K562 (cell line): ENCODE data around the gene TEX14. TPM values are rescaled to one million over a fixed set of nuclear protein-coding genes. Genes with fewer than 3 reads are reported as not detected.

Source experiments
- BCLAF1 ChIP-seq, 2 experiments: fragments of 450-650 bp in 1 of 2; IDR thresholded peaks; 2 replicates each; pipeline ENCODE4 v1.6.1; 2011 to 2017; ENCODE audit warnings: low read depth in 2 of 2, antibody characterized with exemption in 1 of 2, borderline replicate concordance in 1 of 2, low read length in 1 of 2, mild to moderate bottlenecking in 1 of 2, mixed read lengths in 1 of 2; ENCODE audit not compliant: control insufficient read depth in 1 of 2
- HDGF ChIP-seq: fragments of 450-650 bp; IDR thresholded peaks from 2 replicates; pipeline ENCODE4 v1.6.1; 2016
- HIVEP1 ChIP-seq: fragments of 250-450 bp; sonication (Bioruptor Pico); IDR thresholded peaks from 2 replicates; pipeline ENCODE4 v1.4.0; 2020; ENCODE audit warnings: mild to moderate bottlenecking
- HNRNPL ChIP-seq: fragments of 200-400 bp; formaldehyde crosslinking; IDR thresholded peaks from 2 replicates; pipeline ENCODE4 v1.6.1; 2017; ENCODE audit warnings: low read depth, mild to moderate bottlenecking, low read length
- PRMT5 ChIP-seq: sonication (generic); formaldehyde crosslinking; IDR thresholded peaks from 2 replicates; pipeline ENCODE4 v1.5.0; 2020; ENCODE audit warnings: missing genetic modification reagents
- RAD51 ChIP-seq: fragments of 450-650 bp; IDR thresholded peaks from 2 replicates; pipeline ENCODE4 v1.7.1; 2016; ENCODE audit warnings: low read depth, mild to moderate bottlenecking, borderline replicate concordance
- TAF1 ChIP-seq: IDR thresholded peaks from 2 replicates; pipeline ENCODE4 v1.6.1; 2011; ENCODE audit warnings: mild to moderate bottlenecking, low read length, moderate library complexity; ENCODE audit not compliant: insufficient read depth, control insufficient read depth, severe bottlenecking; ENCODE audit errors: extremely low read depth
- polyA plus RNA-seq, 8 experiments: library from polyadenylated mRNA; depleted of rRNA in 4 of 8; stranded (reverse) in 5 of 8; unstranded in 3 of 8; fragments of >200 nt; fragmentation: Nextera tagmentation in 2 of 8; fragmentation: Illumina TruSeq in 1 of 8; extraction: Ambion mirVana in 2 of 8; extraction: Trizol in 1 of 8; gene quantifications; 2 replicates each; pipeline versions ENCODE4 v1.2.1 to v1.2.3, GENCODE V29; 2011 to 2014; ENCODE audit warnings: inconsistent platforms in 1 of 8, missing spikeins in 1 of 8
- total RNA-seq, 7 experiments: library from RNA; depleted of rRNA in 6 of 7; stranded (reverse); fragments of >200 nt in 6 of 7; fragmentation: Illumina TruSeq in 2 of 7; extraction: Trizol in 2 of 7; gene quantifications; 2 replicates each; pipeline versions ENCODE4 v1.2.1 to v1.2.3, GENCODE V29; 2011 to 2021; ENCODE audit warnings: low replicate concordance in 1 of 7

The TEX14 gene
- total and polyA plus RNA-seq, 9 of the 15 experiments (the other 6 are each of a cell fraction or from before 2014, with no cell fraction given) = 0.05 to 0.12 (median 0.09) TPM; not detected in 1

- peak in 1 of 2 experiments; percentile 98; a peak in 2 of 4 replicates for TF ChIP-seq BCLAF1 (IDR thresholded peaks at IDR 0.05; ENCODE audit: borderline replicate concordance in 1 of 2, control insufficient read depth in 1 of 2, low read depth in 2 of 2, low read length in 1 of 2)
- no peak for TF ChIP-seq HIVEP1 (CRISPR knock-in tag)
- no peak for TF ChIP-seq TAF1
- no peak for TF ChIP-seq PRMT5
- no peak; the same call in 1 of the 2 replicates for TF ChIP-seq RAD51
- no peak for TF ChIP-seq HDGF
- no peak for TF ChIP-seq HNRNPL
- TF ChIP-seq, all 486 proteins: peak for 69
Observed at GRCh38 chr17:58665946-58666857, 25.6 kb downstream of the TEX14 start (continued).
